ENCODE data around the gene TSPAN3.

TSPAN3 gene

DNA sequence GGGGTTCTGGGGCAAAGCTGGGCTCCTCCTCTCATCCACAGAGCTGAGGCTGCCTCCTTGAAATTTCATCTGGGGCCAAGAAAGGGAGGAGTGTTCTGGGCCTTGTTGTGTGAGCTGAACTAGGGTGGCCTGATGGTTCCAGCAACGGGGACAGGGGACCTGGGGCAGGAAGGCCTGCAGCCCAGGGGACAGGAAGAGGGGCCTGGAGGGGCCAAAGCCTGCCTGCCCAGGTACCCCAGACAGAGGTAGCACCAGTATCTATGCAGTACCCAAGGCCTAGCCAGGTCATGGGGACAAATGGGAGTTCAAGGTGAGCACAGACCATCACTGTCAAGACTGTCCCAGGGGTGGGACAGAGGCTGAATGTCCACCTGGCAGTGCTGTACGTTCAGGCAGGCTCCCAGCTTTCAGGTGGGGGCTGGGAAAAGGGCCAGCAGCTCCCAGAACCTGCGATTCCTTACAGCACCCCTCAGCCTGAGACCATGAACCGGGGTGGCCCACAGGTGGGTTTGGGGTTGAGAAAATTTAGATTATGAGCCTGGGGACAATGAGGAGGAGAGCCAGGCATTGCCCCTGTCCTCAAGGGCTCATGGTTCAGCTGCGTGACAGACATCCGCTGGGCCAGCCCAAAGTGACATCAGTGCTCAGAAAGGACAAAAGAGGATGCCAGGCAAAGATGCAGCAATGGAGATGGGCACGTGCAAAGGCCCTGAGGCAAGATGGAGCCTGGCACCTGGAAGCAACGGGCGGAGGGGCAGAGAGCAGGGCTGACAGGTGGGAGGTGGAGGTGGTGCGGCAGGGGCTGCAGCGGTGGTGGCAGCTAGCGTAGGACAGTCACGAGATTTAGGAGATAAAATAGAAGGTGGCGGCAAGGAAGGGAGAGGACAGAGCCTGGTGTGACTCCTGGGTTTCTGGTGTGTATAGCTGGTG, 48.0 kb downstream of the TSPAN3 start:
- TF ChIP-seq, protein P1, sequence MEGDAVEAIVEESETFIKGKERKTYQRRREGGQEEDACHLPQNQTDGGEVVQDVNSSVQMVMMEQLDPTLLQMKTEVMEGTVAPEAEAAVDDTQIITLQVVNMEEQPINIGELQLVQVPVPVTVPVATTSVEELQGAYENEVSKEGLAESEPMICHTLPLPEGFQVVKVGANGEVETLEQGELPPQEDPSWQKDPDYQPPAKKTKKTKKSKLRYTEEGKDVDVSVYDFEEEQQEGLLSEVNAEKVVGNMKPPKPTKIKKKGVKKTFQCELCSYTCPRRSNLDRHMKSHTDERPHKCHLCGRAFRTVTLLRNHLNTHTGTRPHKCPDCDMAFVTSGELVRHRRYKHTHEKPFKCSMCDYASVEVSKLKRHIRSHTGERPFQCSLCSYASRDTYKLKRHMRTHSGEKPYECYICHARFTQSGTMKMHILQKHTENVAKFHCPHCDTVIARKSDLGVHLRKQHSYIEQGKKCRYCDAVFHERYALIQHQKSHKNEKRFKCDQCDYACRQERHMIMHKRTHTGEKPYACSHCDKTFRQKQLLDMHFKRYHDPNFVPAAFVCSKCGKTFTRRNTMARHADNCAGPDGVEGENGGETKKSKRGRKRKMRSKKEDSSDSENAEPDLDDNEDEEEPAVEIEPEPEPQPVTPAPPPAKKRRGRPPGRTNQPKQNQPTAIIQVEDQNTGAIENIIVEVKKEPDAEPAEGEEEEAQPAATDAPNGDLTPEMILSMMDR (IDR thresholded peaks at IDR 0.05; ENCODE audit: low read depth, low read length) = no peak
- H3K4me3 ChIP-seq (ENCODE audit: low read depth, low read length) = no peak overlapping the region
- no peak for DNase-seq (ENCODE audit: low read depth, low spot score)
- in situ Hi-C loops (cut with HindIII; ENCODE audit: low sequenced_read_pairs) = no loop called here

DNA sequence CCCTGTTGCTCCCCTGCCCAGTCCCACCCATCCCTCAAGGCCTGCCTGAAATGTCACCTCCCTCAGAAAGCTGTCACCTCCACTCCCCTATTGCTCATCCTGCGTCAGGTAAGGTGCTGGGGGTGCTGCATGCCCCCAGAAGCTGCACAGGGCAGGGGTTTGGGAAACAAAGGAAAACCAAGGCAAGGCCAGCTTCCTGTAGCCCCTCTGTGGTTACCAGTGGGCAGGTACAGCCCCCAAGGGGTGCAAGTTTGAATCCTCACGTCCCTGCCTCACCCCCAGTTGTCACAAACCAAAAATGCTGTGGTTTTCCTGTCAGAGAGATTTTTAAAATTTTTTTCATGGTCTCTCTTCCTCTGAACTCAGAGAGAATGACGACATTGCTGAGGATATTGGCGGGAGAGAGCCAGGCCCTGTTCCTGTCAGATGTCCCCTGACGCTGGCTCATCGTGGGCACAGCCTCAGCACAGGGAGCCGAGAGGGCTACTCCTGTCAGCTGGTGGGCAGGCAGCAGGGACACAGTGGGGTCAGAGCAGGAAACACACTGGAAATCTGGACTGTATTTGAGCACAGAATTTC, 49.0 kb downstream of the TSPAN3 start:
- H3K4me3 ChIP-seq (ENCODE audit: low read depth, low read length) = no peak overlapping the region
- in situ Hi-C loops (cut with HindIII; ENCODE audit: low sequenced_read_pairs) = no loop called here
- DNase-seq (ENCODE audit: low read depth, low spot score) = peak; percentile 36
- TF ChIP-seq, protein P1 (IDR thresholded peaks at IDR 0.05; ENCODE audit: low read depth, low read length) = no peak

DNA sequence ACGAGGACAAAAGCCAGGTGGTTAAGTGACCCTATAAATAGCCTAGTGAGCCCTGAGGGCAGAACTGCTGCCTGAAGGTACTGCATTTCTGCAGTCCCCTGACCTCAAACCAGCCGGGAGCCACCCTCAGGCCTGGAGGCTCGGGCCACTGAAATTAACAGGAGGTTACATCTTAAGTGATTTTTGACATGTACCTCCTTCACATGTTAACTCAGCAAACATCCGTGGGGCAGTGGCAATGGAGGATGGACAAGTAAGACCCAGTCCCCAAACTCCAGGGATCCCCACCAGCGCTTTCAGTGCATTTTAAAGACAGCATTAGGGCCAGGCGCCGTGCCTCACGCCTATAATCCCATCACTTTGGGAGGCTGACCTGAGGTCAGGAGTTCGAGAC, 49.8 kb downstream of the TSPAN3 start:
- H3K4me3 ChIP-seq (ENCODE audit: low read depth, low read length) = no peak overlapping the region
- in situ Hi-C loops (cut with HindIII; ENCODE audit: low sequenced_read_pairs) = no loop called here
- DNase-seq (ENCODE audit: low read depth, low spot score) = no peak
- TF ChIP-seq, protein P1 (IDR thresholded peaks at IDR 0.05; ENCODE audit: low read depth, low read length) = no peak

DNA sequence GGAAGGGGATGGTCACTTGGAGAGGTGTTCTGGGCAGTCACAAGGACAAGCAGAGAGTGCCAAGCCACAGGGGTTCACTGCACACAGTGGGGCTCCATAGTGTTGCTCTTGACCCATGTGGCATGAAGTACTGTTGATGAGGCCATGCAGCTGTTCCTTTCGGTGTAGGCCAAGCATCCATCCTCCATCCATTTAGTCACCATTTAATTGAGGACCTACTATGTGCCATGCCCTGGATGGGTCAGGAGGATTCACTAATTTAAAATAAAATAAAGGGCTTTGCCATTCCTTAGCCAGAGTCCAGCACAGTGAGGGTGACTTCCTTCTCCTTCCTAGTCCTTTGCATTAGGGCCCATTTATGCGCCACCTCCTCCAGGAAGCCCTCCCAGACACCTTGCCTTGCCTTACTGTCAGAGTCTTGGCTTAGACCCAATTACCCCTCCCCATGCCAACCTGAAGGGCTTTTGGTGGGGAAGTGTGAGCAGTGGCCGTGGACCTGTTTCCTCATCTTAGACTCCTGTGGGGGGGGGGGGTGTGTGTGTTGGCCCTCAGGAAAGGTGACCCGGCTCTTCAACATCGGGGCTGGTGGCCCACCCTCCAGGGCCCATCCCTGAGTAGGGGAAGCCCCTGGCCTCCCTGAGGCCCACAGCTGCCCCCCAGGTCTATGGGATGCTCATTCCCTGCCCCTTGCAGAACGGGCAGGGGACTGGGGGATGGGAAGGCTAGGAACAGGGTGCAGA, 50.4 kb downstream of the TSPAN3 start:
- H3K4me3 ChIP-seq (ENCODE audit: low read depth, low read length) = no peak overlapping the region
- in situ Hi-C loops (cut with HindIII; ENCODE audit: low sequenced_read_pairs) = no loop called here
- TF ChIP-seq, protein P1 (IDR thresholded peaks at IDR 0.05; ENCODE audit: low read depth, low read length) = no peak
- no peak for DNase-seq (ENCODE audit: low read depth, low spot score)

DNA sequence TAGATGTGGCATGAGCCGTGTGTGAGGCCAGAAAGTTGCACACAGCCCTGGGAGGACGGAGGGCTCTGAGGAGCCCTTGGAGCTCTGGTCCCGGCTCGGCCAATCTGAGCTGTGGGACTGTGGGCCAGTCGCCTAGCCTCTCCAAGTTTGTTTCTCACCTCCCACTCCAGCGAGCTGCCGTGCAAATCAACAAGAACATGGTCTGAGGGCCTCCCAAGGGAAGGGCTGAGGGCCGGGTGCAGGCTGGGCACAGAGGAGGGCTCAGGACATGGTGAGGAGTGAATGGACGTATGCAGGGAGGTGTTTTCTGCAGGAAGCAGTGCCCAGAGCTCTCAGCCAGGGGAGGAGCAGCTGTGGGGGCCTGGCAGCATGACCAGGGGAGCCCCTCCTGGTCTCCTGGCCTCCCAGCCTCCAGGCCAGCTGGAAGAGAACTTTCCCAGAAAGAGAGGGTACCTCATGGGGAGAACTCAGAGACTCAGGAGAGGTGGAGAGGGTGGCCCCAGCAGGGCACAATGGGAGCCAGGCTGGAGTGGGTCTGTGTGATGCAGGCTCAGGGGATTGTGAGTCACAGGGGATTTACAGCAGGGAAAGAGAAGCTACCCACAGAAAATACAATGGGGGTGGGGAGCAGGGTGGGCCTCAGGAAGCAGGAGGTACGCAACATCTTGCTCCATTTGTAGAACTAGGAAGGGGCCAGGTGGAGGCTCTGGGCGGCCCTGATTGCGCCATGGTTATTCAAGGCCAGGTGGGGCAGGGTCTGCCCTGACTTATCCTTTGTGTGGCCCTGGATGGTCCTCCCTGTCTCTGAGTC, 51.2 kb downstream of the TSPAN3 start:
- in situ Hi-C loops (cut with HindIII; ENCODE audit: low sequenced_read_pairs) = no loop called here
- TF ChIP-seq, protein P1 (IDR thresholded peaks at IDR 0.05; ENCODE audit: low read depth, low read length) = no peak
- H3K4me3 ChIP-seq (ENCODE audit: low read depth, low read length) = no peak overlapping the region
- DNase-seq (ENCODE audit: low read depth, low spot score) = peak; percentile 18
